ENCODE results near the gene CHPF2.

The CHPF2 gene

GRCh38 chr7:151235091-151235787 lies 3.0 kb downstream of the CHPF2 start:
- FAIRE-seq, result no peak

DNA sequence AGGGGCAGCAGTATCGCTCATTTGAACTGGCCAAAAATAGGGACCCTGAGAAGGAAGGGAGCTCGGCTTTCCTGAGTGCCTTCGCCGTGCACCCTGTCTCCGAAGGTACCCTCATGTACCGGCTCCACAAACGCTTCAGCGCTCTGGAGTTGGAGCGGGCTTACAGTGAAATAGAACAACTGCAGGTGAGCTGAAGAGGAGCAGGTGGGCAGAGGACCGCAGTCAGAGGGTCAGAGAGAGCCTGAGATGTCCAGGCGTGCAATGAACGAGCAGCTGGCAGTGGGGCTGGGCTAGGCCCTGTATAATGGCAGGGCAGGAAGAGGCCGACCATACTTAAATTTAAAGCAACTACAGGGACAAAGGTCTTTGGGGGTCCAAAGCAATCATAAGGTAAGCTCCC lies 4.1 kb downstream of the CHPF2 start:
- FAIRE-seq, result no peak

GRCh38 chr7:151237244-151238189 lies 5.2 kb downstream of the CHPF2 start:
- no peak for FAIRE-seq

DNA sequence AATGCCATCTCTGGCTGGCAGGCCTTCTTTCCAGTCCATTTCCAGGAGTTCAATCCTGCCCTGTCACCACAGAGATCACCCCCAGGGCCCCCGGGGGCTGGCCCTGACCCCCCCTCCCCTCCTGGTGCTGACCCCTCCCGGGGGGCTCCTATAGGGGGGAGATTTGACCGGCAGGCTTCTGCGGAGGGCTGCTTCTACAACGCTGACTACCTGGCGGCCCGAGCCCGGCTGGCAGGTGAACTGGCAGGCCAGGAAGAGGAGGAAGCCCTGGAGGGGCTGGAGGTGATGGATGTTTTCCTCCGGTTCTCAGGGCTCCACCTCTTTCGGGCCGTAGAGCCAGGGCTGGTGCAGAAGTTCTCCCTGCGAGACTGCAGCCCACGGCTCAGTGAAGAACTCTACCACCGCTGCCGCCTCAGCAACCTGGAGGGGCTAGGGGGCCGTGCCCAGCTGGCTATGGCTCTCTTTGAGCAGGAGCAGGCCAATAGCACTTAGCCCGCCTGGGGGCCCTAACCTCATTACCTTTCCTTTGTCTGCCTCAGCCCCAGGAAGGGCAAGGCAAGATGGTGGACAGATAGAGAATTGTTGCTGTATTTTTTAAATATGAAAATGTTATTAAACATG lies 6.0 kb downstream of the CHPF2 start:
- FAIRE-seq, result no peak

GRCh38 chr7:151238924-151239836 lies 6.9 kb downstream of the CHPF2 start:
- FAIRE-seq, result no peak

- FAIRE-seq, result no peak
Observed at GRCh38 chr7:151239837-151240459, 7.7 kb downstream of the CHPF2 start.

DNA sequence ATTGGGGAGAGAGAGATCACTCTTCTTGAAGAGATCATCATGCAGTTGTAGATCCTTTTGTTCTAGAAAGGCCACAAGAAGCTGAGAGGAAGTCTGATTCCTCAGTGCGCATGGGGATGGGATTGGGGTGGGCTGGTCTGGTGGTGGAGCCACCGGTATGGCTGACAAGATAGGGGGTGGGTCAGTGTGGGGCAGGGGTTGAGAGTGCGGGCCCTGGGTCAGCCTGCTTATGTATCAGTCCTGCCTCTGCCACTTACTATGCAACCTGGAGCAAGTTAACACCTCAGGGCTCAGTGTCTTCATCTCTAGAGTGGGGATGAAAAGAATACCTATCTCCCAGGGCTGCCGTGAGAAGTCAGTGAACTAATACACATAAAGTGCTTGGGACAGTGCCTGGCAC lies 8.3 kb downstream of the CHPF2 start:
- FAIRE-seq, result no peak

DNA sequence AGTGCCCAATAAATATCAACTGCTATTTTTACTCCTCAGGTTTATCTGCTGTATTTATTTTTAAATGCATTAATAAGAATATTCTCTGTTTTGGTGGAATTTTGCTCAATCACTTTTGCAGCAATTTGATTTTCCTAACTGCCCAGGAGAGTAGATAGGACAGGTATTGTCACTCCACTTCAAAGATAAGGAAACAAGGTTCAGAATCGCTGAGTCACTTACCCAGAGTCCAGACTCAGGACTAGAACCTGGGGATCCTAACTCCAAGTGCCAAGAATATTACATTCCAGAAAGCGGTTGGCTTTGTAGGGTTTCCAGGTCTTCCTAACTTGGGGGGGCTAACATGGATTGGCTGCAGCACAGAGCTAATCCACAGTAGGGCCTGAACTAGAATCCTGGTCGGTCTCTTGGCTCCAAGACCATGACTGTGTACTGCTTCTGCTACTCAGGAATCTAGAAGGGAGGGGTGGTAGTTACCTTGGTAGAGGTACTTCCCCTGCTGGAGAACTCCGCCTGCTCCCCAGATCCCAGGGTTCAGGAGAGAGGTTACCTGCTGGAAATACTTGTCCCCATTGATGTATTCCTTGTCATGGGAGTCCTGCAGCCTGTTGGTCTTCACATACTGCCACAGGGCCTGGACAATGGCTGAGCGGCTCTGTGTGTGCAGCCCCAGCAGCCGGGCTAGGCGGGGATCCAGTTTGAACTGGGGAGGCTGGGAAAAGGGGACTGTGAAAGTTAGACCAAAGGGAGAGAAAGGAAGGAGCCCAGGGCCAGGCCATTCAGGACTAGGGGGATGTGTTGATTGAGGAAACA lies 8.9 kb downstream of the CHPF2 start:
- no peak for FAIRE-seq

- no peak for FAIRE-seq
Observed at GRCh38 chr7:151241755-151242096, 9.4 kb downstream of the CHPF2 start.

- FAIRE-seq, result no peak
Observed at GRCh38 chr7:151242159-151243044, 10.1 kb downstream of the CHPF2 start.

- no peak for FAIRE-seq
Observed at GRCh38 chr7:151243045-151243349, 10.7 kb downstream of the CHPF2 start.

- no peak for FAIRE-seq
Observed at GRCh38 chr7:151243408-151244195, 11.3 kb downstream of the CHPF2 start.

- FAIRE-seq, result no peak
Observed at GRCh38 chr7:151244196-151244840, 12.0 kb downstream of the CHPF2 start.

DNA sequence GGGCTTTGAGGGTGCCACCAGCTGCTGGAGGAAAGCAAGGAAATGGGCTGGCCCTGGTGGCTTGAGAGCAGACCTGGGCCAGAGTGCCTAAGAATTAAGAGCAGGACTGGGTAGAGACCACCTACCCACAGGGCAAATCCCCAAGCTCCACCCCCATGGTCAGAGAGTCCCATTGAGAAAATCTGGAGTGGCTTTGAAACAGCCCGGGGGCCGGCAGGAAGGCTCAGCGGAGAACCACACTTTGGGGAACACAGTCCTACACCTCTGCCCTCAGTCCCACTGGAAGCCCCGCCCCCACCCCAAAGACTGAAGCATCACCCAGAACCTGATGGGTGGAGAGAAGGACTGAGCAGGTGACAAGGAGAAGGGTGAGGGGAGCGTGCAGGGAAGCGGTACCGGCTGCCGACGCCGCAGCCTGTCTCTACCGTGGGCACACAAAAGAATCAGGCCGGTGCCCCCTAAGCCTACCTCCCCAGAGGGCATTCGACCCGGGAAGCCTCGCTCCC lies 12.6 kb downstream of the CHPF2 start:
- no peak for FAIRE-seq

DNA sequence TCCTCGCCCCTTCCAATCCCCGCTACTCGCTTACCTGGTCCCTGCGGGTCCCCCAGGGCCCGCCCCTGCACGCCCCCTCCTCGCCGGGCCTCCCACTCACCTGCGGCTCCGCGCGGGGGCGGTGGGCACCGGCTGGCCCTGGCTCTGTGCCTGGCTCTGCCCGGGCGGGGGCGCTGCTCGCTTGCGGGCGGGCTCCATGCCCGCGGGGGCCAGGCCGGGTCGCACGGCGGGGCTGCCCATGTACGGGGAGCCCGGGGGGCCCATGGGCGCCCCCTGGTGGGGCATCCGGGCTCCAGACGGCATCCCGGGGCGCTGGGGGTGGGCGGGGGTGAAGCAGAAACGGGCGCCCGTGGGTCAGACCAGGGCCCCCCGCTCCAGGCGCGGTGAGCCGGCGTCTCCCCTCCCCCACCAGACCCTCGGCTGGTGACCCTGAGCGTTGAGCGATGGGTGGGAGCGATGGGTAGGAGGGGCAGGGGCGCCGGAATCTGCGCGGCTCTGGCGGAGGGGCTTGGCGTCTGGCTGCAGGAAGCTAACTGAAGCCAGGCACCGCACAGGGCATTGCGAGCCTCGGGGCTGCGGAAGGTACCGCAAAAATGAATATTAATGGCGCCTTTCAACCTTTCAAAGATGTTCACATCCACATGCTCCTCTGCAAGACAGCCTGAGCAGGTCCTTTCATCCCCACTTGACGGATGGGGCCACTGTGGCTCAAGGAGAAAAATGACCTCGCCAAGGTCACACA lies 13.2 kb downstream of the CHPF2 start:
- no peak for FAIRE-seq

DNA sequence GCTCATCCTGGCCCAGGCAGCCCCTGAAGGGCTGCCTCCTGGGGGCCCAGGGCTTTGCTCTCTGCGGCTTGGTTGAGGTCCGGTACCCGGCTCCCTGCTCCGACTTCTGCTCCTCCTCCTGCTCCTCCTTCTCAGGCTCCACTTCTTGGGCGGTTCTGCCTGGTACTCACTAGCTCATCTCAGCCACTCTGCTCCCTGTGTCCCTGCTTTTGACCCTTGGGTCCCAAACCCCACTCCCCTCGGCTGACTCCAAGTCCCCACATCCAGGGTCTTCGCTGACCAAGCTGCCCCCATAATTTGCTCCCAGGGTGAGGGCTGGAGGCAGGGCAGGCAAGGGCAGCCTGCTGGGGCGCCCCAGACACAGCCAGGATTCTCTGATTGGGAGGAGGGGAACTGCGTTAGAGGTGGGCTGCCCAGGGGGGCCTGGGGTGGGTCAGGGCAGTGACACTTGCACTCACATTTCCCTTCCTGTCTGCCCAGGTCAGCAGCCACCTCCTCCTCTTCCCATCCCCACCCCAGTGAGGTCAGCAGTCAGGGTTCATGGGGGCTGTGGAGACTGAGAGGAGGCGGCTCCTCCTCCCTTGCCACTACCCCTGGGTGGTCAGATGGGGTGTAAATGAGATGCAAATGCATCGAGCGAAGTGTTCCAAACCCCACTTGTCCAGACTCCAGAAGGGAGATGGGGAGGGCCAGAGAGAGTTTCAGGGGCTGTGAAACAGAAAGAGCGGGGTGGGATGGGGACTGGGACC lies 14.0 kb downstream of the CHPF2 start:
- FAIRE-seq, result no peak
